GM12874 (cell line): Measurements from ENCODE around the gene SMPDL3A.

Experiments used
- TF ChIP-seq, protein P1 (sequence below): IDR thresholded peaks from 2 replicates; pipeline ENCODE4 v1.5.1; 2011; ENCODE audit warnings: low read depth, mild to moderate bottlenecking, control low read depth, low read length, moderate library complexity; ENCODE audit not compliant: insufficient read depth

Gene SMPDL3A

DNA sequence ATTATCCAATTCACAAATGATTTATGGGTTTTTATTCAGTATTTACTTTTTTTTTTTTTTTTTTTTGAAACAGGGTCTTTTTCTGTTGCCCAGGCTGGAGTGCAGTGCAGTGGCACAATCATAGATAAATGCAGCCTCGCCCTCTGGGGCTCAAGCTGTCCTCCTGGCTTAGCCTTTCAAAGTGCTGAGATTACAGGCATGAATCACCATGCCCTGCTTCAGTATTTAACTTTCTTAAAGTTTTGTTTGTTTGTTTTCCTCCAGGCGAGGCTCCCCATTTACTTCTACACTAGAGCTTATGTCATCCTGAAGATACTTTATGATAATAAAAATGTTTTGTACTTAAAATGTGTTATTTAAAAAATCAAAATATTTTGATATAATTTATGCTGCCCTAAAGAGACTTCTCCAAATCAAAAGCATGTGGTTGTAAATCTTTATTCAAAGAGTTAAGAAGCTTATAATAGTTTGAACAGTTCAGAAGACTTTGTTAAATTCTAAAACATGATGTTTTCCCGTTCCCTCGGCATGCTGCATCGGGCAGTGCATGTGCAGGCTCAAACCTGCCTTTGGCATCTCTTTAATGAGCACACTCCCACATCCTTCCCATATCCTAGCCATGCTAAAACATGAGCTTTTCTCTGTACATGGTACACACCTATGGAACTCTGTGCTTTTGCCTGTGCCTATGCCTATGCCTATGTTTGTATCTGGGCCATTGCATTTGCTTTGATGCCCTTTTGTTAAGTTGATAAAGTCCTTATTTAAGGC is 11.0 kb downstream of the SMPDL3A start:
- TF ChIP-seq, protein P1, sequence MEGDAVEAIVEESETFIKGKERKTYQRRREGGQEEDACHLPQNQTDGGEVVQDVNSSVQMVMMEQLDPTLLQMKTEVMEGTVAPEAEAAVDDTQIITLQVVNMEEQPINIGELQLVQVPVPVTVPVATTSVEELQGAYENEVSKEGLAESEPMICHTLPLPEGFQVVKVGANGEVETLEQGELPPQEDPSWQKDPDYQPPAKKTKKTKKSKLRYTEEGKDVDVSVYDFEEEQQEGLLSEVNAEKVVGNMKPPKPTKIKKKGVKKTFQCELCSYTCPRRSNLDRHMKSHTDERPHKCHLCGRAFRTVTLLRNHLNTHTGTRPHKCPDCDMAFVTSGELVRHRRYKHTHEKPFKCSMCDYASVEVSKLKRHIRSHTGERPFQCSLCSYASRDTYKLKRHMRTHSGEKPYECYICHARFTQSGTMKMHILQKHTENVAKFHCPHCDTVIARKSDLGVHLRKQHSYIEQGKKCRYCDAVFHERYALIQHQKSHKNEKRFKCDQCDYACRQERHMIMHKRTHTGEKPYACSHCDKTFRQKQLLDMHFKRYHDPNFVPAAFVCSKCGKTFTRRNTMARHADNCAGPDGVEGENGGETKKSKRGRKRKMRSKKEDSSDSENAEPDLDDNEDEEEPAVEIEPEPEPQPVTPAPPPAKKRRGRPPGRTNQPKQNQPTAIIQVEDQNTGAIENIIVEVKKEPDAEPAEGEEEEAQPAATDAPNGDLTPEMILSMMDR = no peak

DNA sequence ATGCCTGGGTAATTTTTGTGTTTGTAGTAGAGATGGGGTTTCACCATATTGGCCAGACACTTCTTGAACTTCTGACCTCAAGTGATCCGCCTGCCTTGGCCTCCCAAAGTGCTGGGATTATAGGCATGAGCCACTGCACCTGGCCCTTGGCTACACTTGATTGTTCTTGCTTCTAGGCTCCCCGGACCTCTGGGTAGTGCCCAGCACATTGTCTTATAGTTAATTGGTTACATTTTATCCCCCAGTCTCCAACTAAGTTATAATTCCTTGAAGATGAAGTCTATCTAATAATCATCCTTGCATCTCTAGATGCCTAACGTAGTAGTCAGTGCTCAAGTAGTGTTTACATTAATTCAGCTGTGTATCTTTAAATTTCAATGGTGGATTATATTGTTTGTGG is 11.8 kb downstream of the SMPDL3A start:
- TF ChIP-seq, protein P1 = no peak

DNA sequence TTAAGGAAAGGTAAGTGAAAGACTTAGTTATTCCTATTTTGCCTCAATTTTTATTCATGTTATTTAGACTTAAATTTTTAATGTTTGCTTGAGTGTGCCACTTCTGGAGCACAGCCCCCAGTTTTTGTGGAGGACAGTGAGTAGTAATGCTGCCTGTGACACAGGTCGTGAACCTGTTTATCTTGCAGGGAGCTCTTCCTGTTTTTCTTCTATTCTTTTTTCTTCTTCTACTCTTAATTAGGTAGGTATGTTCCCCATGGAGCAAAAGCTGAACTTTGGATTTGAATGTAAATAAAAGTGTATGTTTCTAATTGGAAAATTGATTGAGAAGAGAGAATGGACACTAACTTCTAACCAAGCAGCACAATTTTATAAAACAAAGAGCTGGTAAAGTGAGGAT is 12.3 kb downstream of the SMPDL3A start:
- TF ChIP-seq, protein P1 = no peak

DNA sequence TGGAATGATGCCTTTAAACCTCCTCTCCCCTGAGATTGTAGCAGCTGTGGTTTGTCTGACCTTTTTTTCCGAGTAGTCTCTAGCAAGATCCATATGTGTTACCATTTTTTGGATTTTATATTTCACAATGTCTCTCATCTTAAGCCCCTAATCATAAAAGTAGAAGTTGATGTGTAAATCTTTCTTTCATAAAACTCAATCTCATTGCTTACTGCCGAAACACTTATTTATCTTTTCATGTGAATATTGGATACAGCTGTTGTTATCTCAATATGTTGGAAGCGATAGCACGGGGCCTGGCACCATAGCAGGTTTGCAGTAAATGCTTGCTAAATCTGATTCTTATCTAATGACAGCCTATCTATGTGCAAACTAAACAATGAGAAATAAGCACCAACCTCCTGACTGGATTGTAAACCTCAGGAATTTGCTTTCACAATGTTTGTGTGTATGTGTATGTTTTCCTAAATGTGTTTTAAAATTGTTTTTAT is 14.2 kb downstream of the SMPDL3A start:
- TF ChIP-seq, protein P1 = no peak

DNA sequence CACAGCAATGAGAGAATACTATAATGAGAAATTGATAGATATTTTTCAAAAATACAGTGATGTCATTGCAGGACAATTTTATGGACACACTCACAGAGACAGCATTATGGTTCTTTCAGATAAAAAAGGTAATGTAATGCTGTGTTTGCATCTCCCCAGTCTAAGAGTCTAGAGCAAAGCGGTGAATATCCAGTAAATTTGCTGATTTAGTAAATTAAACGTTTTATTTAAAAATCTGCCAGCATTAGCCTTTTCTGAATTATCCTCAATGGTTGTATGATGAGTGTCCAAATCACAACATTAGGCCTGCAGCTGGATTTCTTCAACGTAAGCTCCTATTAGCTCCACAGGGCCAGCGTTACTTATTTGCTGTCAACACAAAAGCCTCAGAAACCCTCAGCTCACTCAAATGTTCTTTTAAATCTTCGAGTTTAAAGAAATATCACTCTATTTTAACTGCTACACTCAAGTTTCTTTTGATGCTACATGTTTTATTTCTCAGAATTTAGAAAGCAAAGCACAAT is 16.0 kb downstream of the SMPDL3A start:
- TF ChIP-seq, protein P1 = no peak

DNA sequence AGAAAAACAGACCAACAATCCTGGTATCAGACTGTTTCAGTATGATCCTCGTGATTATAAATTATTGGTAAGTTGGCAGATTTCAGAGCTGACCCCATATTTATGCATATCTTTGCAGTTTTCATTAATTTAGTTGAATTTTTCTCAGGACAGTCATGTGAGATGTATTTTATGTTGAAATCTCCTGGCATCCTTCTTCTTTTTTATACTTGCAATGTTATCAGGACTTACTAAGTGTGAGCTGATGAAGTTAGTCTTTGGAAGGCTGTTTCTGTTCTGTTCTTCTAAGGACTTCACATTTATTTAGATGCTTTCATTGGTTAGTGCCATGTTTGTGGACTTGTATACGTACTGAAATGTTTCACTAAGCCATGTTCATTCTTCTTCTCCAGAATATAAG is 17.2 kb downstream of the SMPDL3A start:
- TF ChIP-seq, protein P1 = no peak

DNA sequence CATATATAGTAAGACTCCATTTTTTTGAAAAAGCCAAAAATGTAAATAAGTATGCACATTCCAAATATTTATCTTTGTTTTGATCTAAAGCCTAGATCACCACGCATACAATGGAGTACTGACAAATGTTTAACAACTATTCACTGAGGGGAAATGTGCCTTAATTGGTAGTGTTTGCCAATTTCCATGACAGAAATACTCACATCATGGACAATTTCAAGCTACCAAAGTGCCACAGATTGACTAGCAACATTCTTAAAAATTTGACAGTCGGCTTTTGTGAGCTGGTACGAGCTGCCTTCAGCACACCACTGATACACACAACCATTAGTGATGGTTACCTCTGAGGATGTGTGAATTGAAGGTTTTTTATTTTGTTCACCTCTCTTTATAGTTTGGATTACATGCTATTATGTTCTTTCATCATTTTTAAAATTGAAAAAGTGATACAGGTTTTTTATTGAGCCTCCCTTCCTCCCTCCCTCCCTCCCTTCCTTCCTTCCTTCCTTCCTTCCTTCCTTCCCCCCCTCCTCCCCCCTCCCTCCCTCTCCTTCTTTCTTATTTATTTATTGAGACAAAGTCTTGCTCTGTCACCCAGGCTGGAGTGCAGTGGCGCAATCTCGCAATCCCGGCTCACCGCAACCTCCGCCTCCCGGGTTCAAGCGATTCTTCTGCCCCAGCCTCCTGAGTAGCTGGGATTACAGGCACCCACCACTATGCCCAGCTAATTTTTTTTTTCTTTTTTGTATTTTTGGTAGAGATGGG is 19.2 kb downstream of the SMPDL3A start:
- TF ChIP-seq, protein P1 = no peak
